ENCODE measurements around the gene PHAF1.

GRCh38 chr16:67120025-67120424 lies 10.3 kb downstream of the PHAF1 start:
- TF ChIP-seq CTCF (CRISPR knock-in tag; IDR thresholded peaks at IDR 0.05) (no peak), ZNF224 (CRISPR knock-in tag; IDR thresholded peaks at IDR 0.05) (no peak), ZNF800 (CRISPR knock-in tag; IDR thresholded peaks at IDR 0.05) (no peak), TCF7 (IDR thresholded peaks at IDR 0.05; ENCODE audit: low read depth) (no peak), TBX2 (CRISPR knock-in tag; IDR thresholded peaks at IDR 0.05; ENCODE audit: borderline replicate concordance) (no peak), ZNF121 (CRISPR knock-in tag; IDR thresholded peaks at IDR 0.05) (no peak), ZNF317 (CRISPR knock-in tag; IDR thresholded peaks at IDR 0.05) (no peak), NFYB (CRISPR knock-in tag; IDR thresholded peaks at IDR 0.05) (no peak), MAFF (IDR thresholded peaks at IDR 0.05; ENCODE audit: low read depth, low read length) (no peak), PAX8 (CRISPR knock-in tag; IDR thresholded peaks at IDR 0.05; ENCODE audit: borderline replicate concordance) (no peak)

All from HepG2 (cell line).